HCT116 (cell line): ENCODE results near the gene FAM229B. TPM values are rescaled to one million over a fixed set of nuclear protein-coding genes. Genes with fewer than 3 reads are reported as not detected.

Experiments
- ATAC-seq: fragments of 200-7000 bp; cut with Tn5 transposase; 2 replicates; pipeline ENCODE4 v1.9.1; 2020; ENCODE audit warnings: mild to moderate bottlenecking, moderate library complexity
- BruUV-seq: library from RNA; stranded (reverse); fragments of 400-500 nt; replicated peaks from 2 replicates; lab custom pipeline; 2021; lab: Mats Ljungman, UMichigan
- CTCF ChIA-PET: fragments of 300-600 bp; sonication (Branson Sonifier 250); formaldehyde crosslinking; loops from one replicate; lab custom pipeline; 2021; ENCODE audit warnings: antibody characterized with exemption; lab: Charles Lee
- POLR2A ChIA-PET: fragments of 300-600, 350-600 bp; sonication (Branson Sonifier 250); formaldehyde crosslinking; loops from one replicate; lab custom pipeline; 2021; ENCODE audit warnings: antibody characterized with exemption; lab: Charles Lee
- RAD21 ChIA-PET, 2 experiments: fragments of 300-600 bp; sonication (Branson Sonifier 250); formaldehyde crosslinking; loops; one replicate each; lab custom pipeline; 2023; ENCODE audit warnings: low total read pairs in 2 of 2; ENCODE audit not compliant: uncharacterized antibody in 2 of 2, unreplicated experiment in 2 of 2, low non-redundant PET in 1 of 2; lab: Charles Lee
- DNase-seq: peaks from one replicate; pipeline ENCODE4 v3.0.0-alpha.2; 2010; ENCODE audit warnings: low read depth, low spot score
- H2AFZ ChIP-seq: fragments of 200-600 bp; shearing (Covaris generic), sonication (generic); 2 replicates; pipeline ENCODE4 v1.6.1; 2017; ENCODE audit warnings: low read depth, mixed run types, mixed read lengths, antibody characterized with exemption, low read length; ENCODE audit not compliant: poor library complexity, severe bottlenecking
- H3K27ac ChIP-seq: 2 replicates; pipeline ENCODE4 v1.5.1; 2012; ENCODE audit warnings: low read depth, low read length
- H3K27me3 ChIP-seq: fragments of 200-600 bp; sonication (generic); 2 replicates; pipeline ENCODE4 v1.6.1; 2016; ENCODE audit warnings: mixed run types, low read length, mixed read lengths; ENCODE audit not compliant: insufficient read depth
- H3K36me3 ChIP-seq, 2 experiments: fragments of 200-500 bp in 1 of 2; fragments of 200-600 bp in 1 of 2; sonication (Bioruptor generic) in 1 of 2; sonication (generic) in 1 of 2; 2 replicates each; pipeline versions ENCODE4 v1.5.1 to v1.6.1; 2014 to 2016; ENCODE audit warnings: low read length in 2 of 2, inconsistent platforms in 1 of 2, mixed read lengths in 1 of 2, mixed run types in 1 of 2; ENCODE audit not compliant: insufficient read depth in 2 of 2, control insufficient read depth in 1 of 2
- H3K4me1 ChIP-seq, 2 experiments: fragments of 200-600 bp in 1 of 2; sonication (generic) in 1 of 2; 2 replicates each; pipeline versions ENCODE4 v1.5.1 to v1.6.1; 2012 to 2017; ENCODE audit warnings: low read length in 2 of 2, inconsistent platforms in 1 of 2, mild to moderate bottlenecking in 1 of 2, mixed read lengths in 1 of 2, mixed run types in 1 of 2, moderate library complexity in 1 of 2; ENCODE audit not compliant: insufficient read depth in 2 of 2, control insufficient read depth in 1 of 2
- H3K4me2 ChIP-seq: fragments of 200-600 bp; sonication (generic); 2 replicates; pipeline ENCODE4 v1.6.1; 2017; ENCODE audit warnings: mixed run types, low read length, mixed read lengths
- H3K4me3 ChIP-seq, 2 experiments: fragments of 200-600 bp in 1 of 2; sonication (generic) in 1 of 2; replicated peaks in 1 of 2; 2 replicates each; pipeline ENCODE4 v1.5.1; 2011 to 2016; ENCODE audit warnings: low read length in 2 of 2, control low read depth in 1 of 2, low read depth in 1 of 2, mild to moderate bottlenecking in 1 of 2, mixed read lengths in 1 of 2, mixed run types in 1 of 2
- H3K79me2 ChIP-seq: fragments of 200-600 bp; sonication (generic); 2 replicates; pipeline ENCODE4 v1.6.1; 2017; ENCODE audit warnings: mild to moderate bottlenecking, mixed run types, low read length, moderate library complexity, mixed read lengths; ENCODE audit not compliant: insufficient read depth
- H3K9ac ChIP-seq: fragments of 200-600 bp; sonication (generic); 2 replicates; pipeline ENCODE4 v1.6.1; 2016; ENCODE audit warnings: low read length, mixed read lengths
- H3K9me2 ChIP-seq: fragments of 200-600 bp; sonication (generic), shearing (Covaris generic); 2 replicates; pipeline ENCODE4 v1.6.1; 2017; ENCODE audit warnings: mixed run types, mild to moderate bottlenecking, moderate library complexity; ENCODE audit not compliant: insufficient read depth
- H3K9me3 ChIP-seq, 2 experiments: fragments of 200-500 bp in 1 of 2; fragments of 200-600 bp in 1 of 2; sonication (Bioruptor generic) in 1 of 2; sonication (generic) in 1 of 2; 2 replicates each; pipeline ENCODE4 v1.6.1; 2014 to 2017; ENCODE audit warnings: low read length in 2 of 2, mixed read lengths in 2 of 2, inconsistent platforms in 1 of 2, low read depth in 1 of 2, mild to moderate bottlenecking in 1 of 2, mixed run types in 1 of 2, moderate library complexity in 1 of 2; ENCODE audit not compliant: control insufficient read depth in 1 of 2, insufficient read depth in 1 of 2
- H4K20me1 ChIP-seq: fragments of 200-600 bp; sonication (generic), shearing (Covaris generic); 2 replicates; pipeline ENCODE4 v1.6.1; 2017; ENCODE audit warnings: mixed run types, mild to moderate bottlenecking, moderate library complexity; ENCODE audit not compliant: insufficient read depth
- CBX3 ChIP-seq: IDR thresholded peaks from 2 replicates; pipeline ENCODE4 v1.6.1; 2012; ENCODE audit warnings: low read depth
- ELF1 ChIP-seq: IDR thresholded peaks from 2 replicates; pipeline ENCODE4 v1.6.1; 2012; ENCODE audit warnings: low read depth, borderline replicate concordance
- EZH2phosphoT487 ChIP-seq: fragments of 200-600 bp; IDR thresholded peaks from 2 replicates; pipeline ENCODE4 v1.6.1; 2018; ENCODE audit warnings: antibody characterized with exemption, borderline replicate concordance
- JUND ChIP-seq: IDR thresholded peaks from 2 replicates; pipeline ENCODE4 v1.6.1; 2012
- POLR2A ChIP-seq: IDR thresholded peaks from 2 replicates; pipeline ENCODE4 v1.7.0; 2011; ENCODE audit warnings: borderline replicate concordance; ENCODE audit not compliant: insufficient read depth, insufficient read length; ENCODE audit errors: extremely low read depth
- POLR2AphosphoS5 ChIP-seq: IDR thresholded peaks from 2 replicates; pipeline ENCODE4 v1.6.1; 2011; ENCODE audit warnings: mild to moderate bottlenecking, low read depth, low read length, moderate library complexity
- RAD21 ChIP-seq: IDR thresholded peaks from 2 replicates; pipeline ENCODE4 v1.6.1; 2012; ENCODE audit warnings: low read depth, mild to moderate bottlenecking
- SRF ChIP-seq: IDR thresholded peaks from 2 replicates; pipeline ENCODE4 v1.6.1; 2012; ENCODE audit warnings: low read depth
- YY1 ChIP-seq: IDR thresholded peaks from 2 replicates; pipeline ENCODE4 v1.6.1; 2011; ENCODE audit warnings: low read length, low read depth, moderate library complexity, mild to moderate bottlenecking; ENCODE audit not compliant: insufficient replicate concordance; ENCODE audit errors: extremely low read depth
- ZFX ChIP-seq: fragments of 450-650 bp; IDR thresholded peaks from 2 replicates; pipeline ENCODE4 v1.6.1; 2017
- ZNF274 ChIP-seq: fragments of 200-500 bp; sonication (Bioruptor generic); IDR thresholded peaks from 2 replicates; pipeline ENCODE4 v1.6.1; 2014; ENCODE audit warnings: mild to moderate bottlenecking, low read depth, low read length, inconsistent platforms
- intact Hi-C: fragments of 100-400 bp; cut with micrococcal nuclease; formaldehyde crosslinking; loops from 2 replicates; pipeline ENCODE4 v1.10.0; 2022
- total RNA-seq: library from RNA; stranded (reverse); gene quantifications from one replicate; pipeline ENCODE4 v1.2.1, GENCODE V29; 2021; ENCODE audit not compliant: unreplicated experiment
- TF ChIP-seq, protein P1 (sequence below): IDR thresholded peaks from 2 replicates; pipeline ENCODE4 v1.6.1; 2011; ENCODE audit warnings: mild to moderate bottlenecking, low read length, moderate library complexity; ENCODE audit not compliant: insufficient replicate concordance; ENCODE audit errors: extremely low read depth

FAM229B gene
- total RNA-seq, 1 experiment from 2014 or later = 11.4 TPM

DNA sequence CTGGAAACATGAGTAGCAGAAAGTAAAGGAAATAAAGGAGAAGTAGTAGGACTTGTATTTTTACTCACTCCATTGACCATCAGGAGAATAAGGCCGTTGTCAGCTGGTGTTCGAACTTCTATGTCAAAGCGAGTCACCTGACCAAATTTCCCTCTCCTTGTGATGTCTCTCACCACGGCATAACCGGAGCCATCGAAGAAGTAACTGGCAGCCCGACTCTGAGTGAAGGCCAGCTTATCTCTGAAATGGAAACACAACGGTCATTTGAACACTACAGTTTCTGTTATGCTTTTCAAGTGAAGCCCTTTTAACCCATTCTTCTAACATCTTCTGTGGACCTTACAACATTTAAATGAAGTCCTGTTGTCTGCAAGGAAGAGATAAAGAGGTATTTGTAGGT, 51.7 kb downstream of the FAM229B start:
- no peak overlapping the region for H3K4me2 ChIP-seq
- no peaks in the 10 kb centered on the region for H3K36me3 ChIP-seq
- ChIA-PET POLR2A (no interaction called here), CTCF (no interaction called here), RAD21 (no interaction called here)
- no peaks in the 10 kb centered on the region for H3K27me3 ChIP-seq
- no peaks in the 10 kb centered on the region for H3K4me1 ChIP-seq
- H3K9me2 ChIP-seq = no peaks in the 10 kb centered on the region
- no peak for ATAC-seq
- no peaks in the 10 kb centered on the region for H4K20me1 ChIP-seq
- H3K9me3 ChIP-seq = no peaks in the 10 kb centered on the region
- no peak for DNase-seq
- no peak overlapping the region for H3K27ac ChIP-seq
- H3K79me2 ChIP-seq = no peaks in the 10 kb centered on the region
- no peak overlapping the region for H3K4me3 ChIP-seq
- BruUV-seq = no TSS peak
- intact Hi-C loops = no loop called here
- TF ChIP-seq ZNF274 (no peak), JUND (no peak), EZH2phosphoT487 (no peak), YY1 (no peak), ELF1 (no peak), POLR2AphosphoS5 (no peak), POLR2A (no peak), ZFX (no peak), CBX3 (no peak), RAD21 (no peak), SRF (no peak)
- TF ChIP-seq, protein P1, sequence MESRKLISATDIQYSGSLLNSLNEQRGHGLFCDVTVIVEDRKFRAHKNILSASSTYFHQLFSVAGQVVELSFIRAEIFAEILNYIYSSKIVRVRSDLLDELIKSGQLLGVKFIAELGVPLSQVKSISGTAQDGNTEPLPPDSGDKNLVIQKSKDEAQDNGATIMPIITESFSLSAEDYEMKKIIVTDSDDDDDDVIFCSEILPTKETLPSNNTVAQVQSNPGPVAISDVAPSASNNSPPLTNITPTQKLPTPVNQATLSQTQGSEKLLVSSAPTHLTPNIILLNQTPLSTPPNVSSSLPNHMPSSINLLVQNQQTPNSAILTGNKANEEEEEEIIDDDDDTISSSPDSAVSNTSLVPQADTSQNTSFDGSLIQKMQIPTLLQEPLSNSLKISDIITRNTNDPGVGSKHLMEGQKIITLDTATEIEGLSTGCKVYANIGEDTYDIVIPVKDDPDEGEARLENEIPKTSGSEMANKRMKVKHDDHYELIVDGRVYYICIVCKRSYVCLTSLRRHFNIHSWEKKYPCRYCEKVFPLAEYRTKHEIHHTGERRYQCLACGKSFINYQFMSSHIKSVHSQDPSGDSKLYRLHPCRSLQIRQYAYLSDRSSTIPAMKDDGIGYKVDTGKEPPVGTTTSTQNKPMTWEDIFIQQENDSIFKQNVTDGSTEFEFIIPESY = no peak
- H3K9ac ChIP-seq = no peak overlapping the region
- H2AFZ ChIP-seq = no peak overlapping the region
